22Rv1 (cell line): ENCODE measurements around the gene FCHSD2.

Source experiments
- H3K27ac ChIP-seq: fragments of 450-650 bp; 2 replicates; pipeline ENCODE4 v1.5.1; 2017
- CTCF ChIP-seq: fragments of 450-650 bp; IDR thresholded peaks from 2 replicates; pipeline ENCODE4 v1.5.1; 2017; ENCODE audit warnings: mild to moderate bottlenecking
- ZFX ChIP-seq: fragments of 450-650 bp; IDR thresholded peaks from 2 replicates; pipeline ENCODE4 v1.6.1; 2017; ENCODE audit warnings: antibody characterized with exemption, borderline replicate concordance

FCHSD2 gene

GRCh38 chr11:72885749-72886609, 256.1 kb downstream of the FCHSD2 start:
- TF ChIP-seq CTCF = no peak
- no peak for TF ChIP-seq ZFX
- H3K27ac ChIP-seq = no peak overlapping the region

DNA sequence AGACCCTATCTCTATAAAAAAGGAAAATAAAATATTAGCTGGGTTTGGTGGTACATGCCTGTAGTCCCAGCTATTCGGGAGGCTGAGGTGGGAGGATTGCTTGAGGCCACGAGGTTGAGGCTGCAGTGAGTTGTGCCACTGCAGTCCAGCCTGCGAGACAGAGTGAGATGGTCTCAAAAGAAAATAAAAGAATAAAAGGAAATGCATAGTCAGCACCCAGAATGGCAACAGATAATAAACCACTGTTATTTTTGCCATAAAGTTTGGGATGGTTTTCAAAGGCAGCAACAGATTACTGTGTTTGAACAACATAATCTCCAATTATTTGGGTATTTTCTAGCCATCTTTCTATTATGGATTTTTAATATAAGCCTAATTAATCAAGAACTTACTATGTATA, 266.0 kb downstream of the FCHSD2 start:
- TF ChIP-seq CTCF (no peak), ZFX (no peak)
- H3K27ac ChIP-seq = no peak overlapping the region

DNA sequence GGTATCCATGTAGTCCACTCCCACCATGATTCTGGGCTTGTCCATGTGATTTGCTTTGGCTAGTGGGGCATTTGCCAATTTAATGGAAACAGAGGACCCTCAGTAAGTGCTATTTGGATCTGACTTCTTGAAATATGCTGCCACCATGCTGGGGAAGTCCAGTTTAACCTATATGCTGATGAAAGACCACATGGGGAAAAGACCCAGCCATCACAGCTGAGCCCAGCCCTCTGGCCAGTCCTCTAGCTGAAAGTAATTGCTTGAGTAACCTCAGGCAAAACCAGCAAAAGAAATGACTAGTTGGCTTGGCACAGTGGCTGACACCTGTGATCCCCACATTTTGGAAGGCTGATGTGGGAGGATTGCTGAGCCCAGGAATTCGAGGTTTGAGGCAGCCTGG, 266.4 kb downstream of the FCHSD2 start:
- no peak overlapping the region for H3K27ac ChIP-seq
- TF ChIP-seq ZFX = no peak
- no peak for TF ChIP-seq CTCF

- no peak for TF ChIP-seq CTCF
- TF ChIP-seq ZFX = no peak
- H3K27ac ChIP-seq = no peak overlapping the region
These were observed 270.1 kb downstream of the FCHSD2 start for GRCh38 chr11:72872012-72872411.

- no peak overlapping the region for H3K27ac ChIP-seq
- no peak for TF ChIP-seq ZFX
- no peak for TF ChIP-seq CTCF
These were observed 271.0 kb downstream of the FCHSD2 start for GRCh38 chr11:72871119-72871518.

DNA sequence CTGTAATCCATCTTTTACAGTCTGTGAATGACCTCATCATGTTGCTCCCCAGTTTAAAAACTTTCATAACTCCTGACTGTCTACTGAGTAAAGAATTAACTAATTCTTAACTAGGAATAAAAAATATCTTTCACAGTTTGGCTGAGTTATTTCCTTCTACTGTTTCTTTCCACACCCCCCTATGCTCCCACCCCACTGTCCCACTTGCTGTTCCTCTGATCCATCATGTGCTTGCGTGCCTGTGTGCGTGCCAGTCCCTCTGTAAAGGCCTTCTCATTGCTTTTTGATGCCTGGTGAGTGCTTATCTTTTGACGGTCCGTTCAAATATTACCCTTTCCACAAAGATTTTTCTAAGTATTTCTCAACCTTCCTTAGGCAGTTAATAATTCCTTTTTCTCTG, 272.3 kb downstream of the FCHSD2 start:
- no peak overlapping the region for H3K27ac ChIP-seq
- TF ChIP-seq CTCF (no peak), ZFX (no peak)

GRCh38 chr11:72867970-72868369, 274.1 kb downstream of the FCHSD2 start:
- no peak overlapping the region for H3K27ac ChIP-seq
- TF ChIP-seq CTCF (no peak), ZFX (no peak)
